GM23338 (cell line): ENCODE measurements around the gene PRKCG. TPM values are rescaled to one million over a fixed set of nuclear protein-coding genes. Genes with fewer than 3 reads are reported as not detected.

Experiments
- ATAC-seq: fragments of 200-7000 bp; cut with Tn5 transposase; 3 replicates; pipeline ENCODE4 v1.9.1; 2020
- DNase-seq: peaks from one replicate; pipeline ENCODE4 v3.0.0-alpha.2; 2015; ENCODE audit warnings: low spot score
- H2AFZ ChIP-seq: fragments of 200-600 bp; sonication (generic); 2 replicates; pipeline ENCODE4 v1.8.0; 2016; ENCODE audit warnings: antibody characterized with exemption, mild to moderate bottlenecking, moderate library complexity
- H3F3A ChIP-seq: fragments of 200-600 bp; sonication (generic); replicated peaks from 2 replicates; pipeline ENCODE4 v1.8.0; 2017; ENCODE audit warnings: antibody characterized with exemption, mixed run types, low read depth
- H3K27ac ChIP-seq: fragments of 200-600 bp; sonication (generic); 2 replicates; pipeline ENCODE4 v1.6.1; 2016; ENCODE audit warnings: low read depth
- H3K27me3 ChIP-seq: fragments of 200-600 bp; sonication (generic); 2 replicates; pipeline ENCODE4 v1.8.0; 2016; ENCODE audit warnings: mild to moderate bottlenecking, mixed run types, moderate library complexity; ENCODE audit not compliant: insufficient read depth
- H3K36me3 ChIP-seq: fragments of 200-600 bp; sonication (generic); 2 replicates; pipeline ENCODE4 v1.8.0; 2016; ENCODE audit warnings: mild to moderate bottlenecking; ENCODE audit not compliant: insufficient read depth
- H3K4me1 ChIP-seq: fragments of 200-600 bp; sonication (generic); 2 replicates; pipeline ENCODE4 v1.8.0; 2016; ENCODE audit warnings: mild to moderate bottlenecking, moderate library complexity; ENCODE audit not compliant: insufficient read depth
- H3K4me2 ChIP-seq: fragments of 200-600 bp; sonication (generic); 2 replicates; pipeline ENCODE4 v1.7.1; 2017; ENCODE audit warnings: mixed run types
- H3K4me3 ChIP-seq: fragments of 200-600 bp; sonication (generic); 2 replicates; pipeline ENCODE4 v1.6.1; 2016; ENCODE audit warnings: mixed run types
- H3K79me2 ChIP-seq: fragments of 200-600 bp; sonication (generic); replicated peaks from 2 replicates; pipeline ENCODE4 v1.8.0; 2017; ENCODE audit warnings: mild to moderate bottlenecking; ENCODE audit not compliant: insufficient read depth
- H3K9me2 ChIP-seq: fragments of 200-600 bp; sonication (generic); 2 replicates; pipeline ENCODE4 v1.8.0; 2017; ENCODE audit not compliant: insufficient read depth
- H4K20me1 ChIP-seq: fragments of 200-600 bp; sonication (generic); replicated peaks from 2 replicates; pipeline ENCODE4 v1.8.0; 2017; ENCODE audit warnings: mild to moderate bottlenecking; ENCODE audit not compliant: insufficient read depth
- H3K27ac Mint-ChIP-seq: 2 replicates; pipeline ENCODE4 v1.8.0; 2020; ENCODE audit warnings: inconsistent platforms, mild to moderate bottlenecking, moderate library complexity, mixed read lengths
- H3K27me3 Mint-ChIP-seq: 3 replicates; pipeline ENCODE4 v1.8.0; 2022; ENCODE audit warnings: low read depth, mild to moderate bottlenecking, moderate library complexity, mixed read lengths, inconsistent platforms; ENCODE audit not compliant: insufficient read depth, poor library complexity
- H3K36me3 Mint-ChIP-seq: 3 replicates; pipeline ENCODE4 v1.8.0; 2021; ENCODE audit warnings: low read depth, mild to moderate bottlenecking, inconsistent platforms, moderate library complexity, mixed read lengths
- H3K4me1 Mint-ChIP-seq: 3 replicates; pipeline ENCODE4 v1.8.0; 2020; ENCODE audit warnings: mild to moderate bottlenecking, inconsistent platforms, mixed read lengths
- H3K4me3 Mint-ChIP-seq: 3 replicates; pipeline ENCODE4 v1.8.0; 2021; ENCODE audit warnings: moderate library complexity, mild to moderate bottlenecking, inconsistent platforms, mixed read lengths
- H3K9me3 Mint-ChIP-seq: 3 replicates; pipeline ENCODE4 v1.8.0; 2020; ENCODE audit warnings: moderate library complexity, mild to moderate bottlenecking, inconsistent platforms, mixed read lengths
- CREB1 ChIP-seq: fragments of 250-450 bp; sonication (Bioruptor Pico); IDR thresholded peaks from 2 replicates; pipeline ENCODE4 v1.5.0; 2020; ENCODE audit warnings: low read depth, mild to moderate bottlenecking, moderate library complexity
- EZH2 ChIP-seq: fragments of 200-600 bp; sonication (generic); IDR thresholded peaks from one replicate; pipeline ENCODE4 v1.8.0; 2017; ENCODE audit warnings: antibody characterized with exemption, mild to moderate bottlenecking, low read depth; ENCODE audit not compliant: unreplicated experiment
- EZH2phosphoT487 ChIP-seq: fragments of 200-600 bp; sonication (generic); IDR thresholded peaks from one replicate; pipeline ENCODE4 v1.8.1; 2018; ENCODE audit warnings: antibody characterized with exemption; ENCODE audit not compliant: unreplicated experiment
- JUNB ChIP-seq: IDR thresholded peaks from one replicate; pipeline ENCODE4 v1.6.1; 2016; ENCODE audit warnings: antibody characterized with exemption; ENCODE audit not compliant: unreplicated experiment
- NANOG ChIP-seq: IDR thresholded peaks from 2 replicates; pipeline ENCODE4 v1.6.1; 2016; ENCODE audit warnings: antibody characterized with exemption, borderline replicate concordance
- POLR2AphosphoS5 ChIP-seq: IDR thresholded peaks from 2 replicates; pipeline ENCODE4 v1.6.1; 2016; ENCODE audit warnings: antibody characterized with exemption, low read depth
- REST ChIP-seq: IDR thresholded peaks from one replicate; pipeline ENCODE4 v1.6.1; 2018; ENCODE audit warnings: antibody characterized with exemption; ENCODE audit not compliant: unreplicated experiment
- STAT1 ChIP-seq: IDR thresholded peaks from one replicate; pipeline ENCODE4 v1.6.1; 2016; ENCODE audit warnings: antibody characterized with exemption; ENCODE audit not compliant: unreplicated experiment
- ZNF114 ChIP-seq: fragments of 250-450 bp; sonication (Bioruptor Pico); IDR thresholded peaks from 2 replicates; pipeline ENCODE4 v1.5.0; 2020; ENCODE audit warnings: mild to moderate bottlenecking, moderate library complexity
- polyA plus RNA-seq: library from polyadenylated mRNA; unstranded; fragments of >200 nt; fragmentation: Nextera tagmentation; extraction: Ambion mirVana; gene quantifications from 2 replicates; pipeline ENCODE4 v1.2.1, GENCODE V29; 2016
- total RNA-seq: library from RNA; depleted of rRNA; stranded (reverse); fragments of >200 nt; shearing (Covaris generic); gene quantifications from 2 replicates; pipeline ENCODE4 v1.2.3, GENCODE V29; 2014
- TF ChIP-seq, protein P1 (sequence below), 2 experiments: fragments of 200-600 bp in 1 of 2; sonication (generic) in 1 of 2; conservative IDR thresholded peaks; 2 replicates each; pipeline versions ENCODE4 v1.5.1 to v1.6.1; 2016 to 2017; ENCODE audit warnings: antibody characterized with exemption in 2 of 2, low read depth in 2 of 2, mild to moderate bottlenecking in 2 of 2, moderate library complexity in 1 of 2

PRKCG gene
- total and polyA plus RNA-seq, 2 experiments from 2014 or later: 15.4 to 15.9 TPM

- H3K36me3 Mint-ChIP-seq: peaks cover 34% of the 10 kb centered on the region
- H3K4me2 ChIP-seq: no peak overlapping the region
- no peak overlapping the region for H3K4me3 ChIP-seq
- H3K27ac Mint-ChIP-seq: no peak overlapping the region; the same call in 1 of the 2 replicates
- peaks cover 8% of the 10 kb centered on the region for H4K20me1 ChIP-seq
- peaks cover 18% of the 10 kb centered on the region; the same call in 1 of the 2 replicates for H3K36me3 ChIP-seq
- DNase-seq (no peak), ATAC-seq (no peak)
- peaks cover 26% of the 10 kb centered on the region for H3K27me3 Mint-ChIP-seq
- no peaks in the 10 kb centered on the region for H3K27me3 ChIP-seq
- peaks cover 20% of the 10 kb centered on the region for H3F3A ChIP-seq
- TF ChIP-seq POLR2AphosphoS5 (no peak), STAT1 (no peak), CREB1 (CRISPR knock-in tag) (no peak)
- TF ChIP-seq, protein P1, sequence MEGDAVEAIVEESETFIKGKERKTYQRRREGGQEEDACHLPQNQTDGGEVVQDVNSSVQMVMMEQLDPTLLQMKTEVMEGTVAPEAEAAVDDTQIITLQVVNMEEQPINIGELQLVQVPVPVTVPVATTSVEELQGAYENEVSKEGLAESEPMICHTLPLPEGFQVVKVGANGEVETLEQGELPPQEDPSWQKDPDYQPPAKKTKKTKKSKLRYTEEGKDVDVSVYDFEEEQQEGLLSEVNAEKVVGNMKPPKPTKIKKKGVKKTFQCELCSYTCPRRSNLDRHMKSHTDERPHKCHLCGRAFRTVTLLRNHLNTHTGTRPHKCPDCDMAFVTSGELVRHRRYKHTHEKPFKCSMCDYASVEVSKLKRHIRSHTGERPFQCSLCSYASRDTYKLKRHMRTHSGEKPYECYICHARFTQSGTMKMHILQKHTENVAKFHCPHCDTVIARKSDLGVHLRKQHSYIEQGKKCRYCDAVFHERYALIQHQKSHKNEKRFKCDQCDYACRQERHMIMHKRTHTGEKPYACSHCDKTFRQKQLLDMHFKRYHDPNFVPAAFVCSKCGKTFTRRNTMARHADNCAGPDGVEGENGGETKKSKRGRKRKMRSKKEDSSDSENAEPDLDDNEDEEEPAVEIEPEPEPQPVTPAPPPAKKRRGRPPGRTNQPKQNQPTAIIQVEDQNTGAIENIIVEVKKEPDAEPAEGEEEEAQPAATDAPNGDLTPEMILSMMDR (conservative IDR thresholded peaks at IDR 0.05; ENCODE audit: low read depth in 2 of 2): no peak; a peak in 1 of 4 replicates
- no peaks in the 10 kb centered on the region for H3K9me2 ChIP-seq
- H3K4me1 ChIP-seq: peaks cover 24% of the 10 kb centered on the region
- no peak overlapping the region for H2AFZ ChIP-seq
- no peak overlapping the region for H3K4me3 Mint-ChIP-seq
- no peaks in the 10 kb centered on the region for H3K9me3 Mint-ChIP-seq
- peaks cover 27% of the 10 kb centered on the region for H3K79me2 ChIP-seq
- H3K27ac ChIP-seq: no peak overlapping the region
- H3K4me1 Mint-ChIP-seq: peaks cover 35% of the 10 kb centered on the region
Observed at GRCh38 chr19:53872762-53873161, 9.2 kb upstream of the PRKCG start.

GRCh38 chr19:53873773-53874605 lies 8.0 kb upstream of the PRKCG start:
- Histone ChIP-seq H4K20me1 (peaks cover 8% of the 10 kb centered on the region), H2AFZ (no peak overlapping the region), H3K27ac (0 out of 2 replicates have a peak overlapping the region, but pooled peaks have one; percentile 84), H3K79me2 (peaks cover 16% of the 10 kb centered on the region), H3K4me2 (no peak overlapping the region), H3F3A (peaks cover 20% of the 10 kb centered on the region), H3K4me1 (peaks cover 24% of the 10 kb centered on the region), H3K4me3 (no peak overlapping the region), H3K27me3 (no peaks in the 10 kb centered on the region), H3K36me3 (peaks cover 18% of the 10 kb centered on the region; the same call in 1 of the 2 replicates), H3K9me2 (no peaks in the 10 kb centered on the region)
- Mint-ChIP-seq H3K27ac (no peak overlapping the region), H3K27me3 (peaks cover 21% of the 10 kb centered on the region), H3K4me3 (no peak overlapping the region; the same call in 2 of the 3 replicates), H3K36me3 (peaks cover 34% of the 10 kb centered on the region), H3K9me3 (no peaks in the 10 kb centered on the region), H3K4me1 (peaks cover 37% of the 10 kb centered on the region)
- no peak for ATAC-seq
- TF ChIP-seq EZH2phosphoT487: no peak
- TF ChIP-seq ZNF114 (CRISPR knock-in tag): no peak
- no peak for TF ChIP-seq JUNB
- TF ChIP-seq POLR2AphosphoS5: no peak; the same call in 1 of the 2 replicates
- no peak for TF ChIP-seq STAT1
- DNase-seq: no peak

DNA sequence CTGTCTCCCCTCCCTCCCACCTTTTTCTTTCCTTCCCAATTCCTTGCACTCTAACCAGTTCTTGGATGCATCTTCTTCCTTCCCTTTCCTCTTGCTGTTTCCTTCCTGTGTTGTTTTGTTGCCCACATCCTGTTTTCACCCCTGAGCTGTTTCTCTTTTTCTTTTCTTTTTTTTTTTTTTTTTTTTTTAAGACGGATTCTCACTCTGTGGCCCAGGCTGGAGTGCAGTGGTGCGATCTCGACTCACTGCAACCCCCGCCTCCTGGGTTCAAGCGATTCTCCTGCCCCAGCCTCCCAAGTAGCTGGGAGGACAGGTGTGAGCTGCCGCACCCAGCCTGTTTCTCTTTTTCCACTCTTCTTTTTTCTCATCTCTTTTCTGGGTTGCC lies 7.4 kb upstream of the PRKCG start:
- no peak overlapping the region; the same call in 2 of the 3 replicates for H3K4me3 Mint-ChIP-seq
- H3K4me2 ChIP-seq: no peak overlapping the region
- TF ChIP-seq, protein P1 (conservative IDR thresholded peaks at IDR 0.05; ENCODE audit: low read depth in 2 of 2): no peak
- TF ChIP-seq REST: no peak
- no peak for TF ChIP-seq EZH2phosphoT487
- no peak for TF ChIP-seq STAT1
- TF ChIP-seq EZH2: no peak
- TF ChIP-seq NANOG: no peak

More for the DNA sequence above, 7.4 kb upstream of the PRKCG start:
- Mint-ChIP-seq H3K27me3 (peaks cover 22% of the 10 kb centered on the region), H3K4me1 (peaks cover 38% of the 10 kb centered on the region), H3K27ac (no peak overlapping the region), H3K9me3 (no peaks in the 10 kb centered on the region), H3K36me3 (peaks cover 34% of the 10 kb centered on the region)
- H3F3A ChIP-seq: peaks cover 20% of the 10 kb centered on the region
- ATAC-seq (no peak), DNase-seq (no peak)
- no peak overlapping the region for H2AFZ ChIP-seq
- H3K79me2 ChIP-seq: peaks cover 16% of the 10 kb centered on the region
- no peaks in the 10 kb centered on the region for H3K27me3 ChIP-seq
- no peak overlapping the region for H3K4me3 ChIP-seq
- peaks cover 8% of the 10 kb centered on the region for H4K20me1 ChIP-seq
- H3K27ac ChIP-seq: 0 out of 2 replicates have a peak overlapping the region, but pooled peaks have one; percentile 84
- peaks cover 18% of the 10 kb centered on the region; the same call in 1 of the 2 replicates for H3K36me3 ChIP-seq
- peaks cover 24% of the 10 kb centered on the region for H3K4me1 ChIP-seq
- no peaks in the 10 kb centered on the region for H3K9me2 ChIP-seq
